ENCODE measurements around the gene LARP4B. TPM values are rescaled to one million over a fixed set of nuclear protein-coding genes. Genes with fewer than 3 reads are reported as not detected.

The LARP4B gene
- total and polyA plus RNA-seq, 2 of the 13 experiments (the other 11 are each of a cell fraction or from before 2014, with no cell fraction given), result 19.5 to 30.2 TPM

GRCh38 chr10:974785-975074 lies 43.2 kb upstream of the LARP4B start:
- WGBS (ENCODE audit: low lambda C conversion rate), result 96% methylated on average over 5 of the region's 5 CpGs
- FAIRE-seq, result no peak
- ATAC-seq, result no peak
- intact Hi-C loops (cut with micrococcal nuclease; ENCODE audit: unreplicated experiment) (no loop called here), in situ Hi-C loops (cut with HindIII; ENCODE audit: extremely low pct_ligation_motif_present, low pct_unique_long_range_greater_than_20kb) (no loop called here)
- no peak for TF ChIP-seq KAT2B (IDR thresholded peaks at IDR 0.05; ENCODE audit: borderline replicate concordance, low read depth, low read length)
- TF ChIP-seq MAZ (IDR thresholded peaks at IDR 0.05; ENCODE audit: borderline replicate concordance, low read depth, low read length), result no peak
- TF ChIP-seq MAZ (CRISPR knock-in tag; IDR thresholded peaks at IDR 0.05; ENCODE audit: low read depth), result no peak
- no peak for TF ChIP-seq FOXA1 (IDR thresholded peaks at IDR 0.05)
- no peak for TF ChIP-seq FOXA1 (CRISPR knock-in tag; IDR thresholded peaks at IDR 0.05)
- TF ChIP-seq TCF7L2 (IDR thresholded peaks at IDR 0.05; ENCODE audit: low read depth, low read length), result no peak
- no peak for TF ChIP-seq REL (CRISPR knock-in tag; conservative IDR thresholded peaks at IDR 0.05)
- DNase-seq (ENCODE audit: low spot score), result no peak
- Histone ChIP-seq H3K4me3 (replicated peaks in 1 of 3; ENCODE audit: insufficient read depth in 1 of 3, low read depth in 2 of 3, low read length in 3 of 3) (no peak overlapping the region), H3K27me3 (ENCODE audit: control insufficient read depth in 1 of 2, insufficient read depth in 2 of 2, low read length in 2 of 2) (no peaks in the 10 kb centered on the region; a peak in 2 of 5 replicates), H3K9me3 (ENCODE audit: low read length) (peaks cover 12% of the 10 kb centered on the region), H3K4me2 (ENCODE audit: low read depth, low read length) (no peak overlapping the region), H3K4me1 (ENCODE audit: insufficient read depth, low read length) (peaks cover 53% of the 10 kb centered on the region), H3K79me2 (ENCODE audit: insufficient read depth, low read length) (no peaks in the 10 kb centered on the region), H3K27ac (ENCODE audit: extremely low read length, insufficient read depth, low read length) (peak overlapping the region; percentile 58), H3K9ac (ENCODE audit: insufficient read depth, low read depth, low read length) (peak overlapping the region; percentile 39; the same call in 1 of the 2 replicates), H3K36me3 (replicated peaks in 1 of 2; ENCODE audit: control insufficient read depth in 1 of 2, insufficient read depth in 2 of 2, low read length in 2 of 2) (no peaks in the 10 kb centered on the region), H2AFZ (ENCODE audit: low read length) (no peak overlapping the region), H4K20me1 (ENCODE audit: insufficient read depth, low read length) (no peaks in the 10 kb centered on the region)
- BruUV-seq (replicated peaks), result no TSS peak
- ChIA-PET CTCF (ENCODE audit: low intra/inter-chr PET ratio, low total read pairs) (no interaction called here), POLR2A (interaction anchor here (1.7 to 3.3 kb wide), 2 partner anchors 12 to 43 kb away, joined by 8 to 42 read pairs; partner anchors contain the start of genes GTPBP4 and LARP4B)

- peaks cover 7% of the 10 kb centered on the region for H3K9me3 ChIP-seq (ENCODE audit: low read length)
- CTCF ChIA-PET (ENCODE audit: low intra/inter-chr PET ratio, low total read pairs), result no interaction called here
- H3K27ac ChIP-seq (ENCODE audit: extremely low read length, insufficient read depth, low read length), result peak overlapping the region; percentile 58
- no peaks in the 10 kb centered on the region for H4K20me1 ChIP-seq (ENCODE audit: insufficient read depth, low read length)
- POLR2A ChIA-PET, result interaction anchor here (0.9 to 3.3 kb wide), 3 partner anchors 13 to 75 kb away, joined by 4 to 42 read pairs (median 8); partner anchors contain the start of genes GTPBP4, IDI1 and LARP4B
- H3K4me1 ChIP-seq (ENCODE audit: insufficient read depth, low read length), result peaks cover 58% of the 10 kb centered on the region
- no peaks in the 10 kb centered on the region for H3K36me3 ChIP-seq (replicated peaks in 1 of 2; ENCODE audit: control insufficient read depth in 1 of 2, insufficient read depth in 2 of 2, low read length in 2 of 2)
- no peak overlapping the region for H2AFZ ChIP-seq (ENCODE audit: low read length)
- peaks cover 0 to 2% of the 10 kb centered on the region in 2 experiments; a peak in 2 of 5 replicates for H3K27me3 ChIP-seq (ENCODE audit: control insufficient read depth in 1 of 2, insufficient read depth in 2 of 2, low read length in 2 of 2)
- peak; percentile 81 for DNase-seq (ENCODE audit: low spot score)
- peak; percentile 90 for FAIRE-seq
- H3K79me2 ChIP-seq (ENCODE audit: insufficient read depth, low read length), result no peaks in the 10 kb centered on the region
- 35% methylated on average over 19 of the region's 20 CpGs for WGBS (ENCODE audit: low lambda C conversion rate)
- in situ Hi-C loops (cut with HindIII; ENCODE audit: extremely low pct_ligation_motif_present, low pct_unique_long_range_greater_than_20kb), result no loop called here
- no peak overlapping the region for H3K4me3 ChIP-seq (replicated peaks in 1 of 3; ENCODE audit: insufficient read depth in 1 of 3, low read depth in 2 of 3, low read length in 3 of 3)
- peak overlapping the region; percentile 39 for H3K9ac ChIP-seq (ENCODE audit: insufficient read depth, low read depth, low read length)
- peak overlapping the region; percentile 49 for H3K4me2 ChIP-seq (ENCODE audit: low read depth, low read length)
- intact Hi-C loops (cut with micrococcal nuclease; ENCODE audit: unreplicated experiment), result no loop called here
- BruUV-seq (replicated peaks), result no TSS peak
- ATAC-seq, result peak; percentile 78
- TF ChIP-seq ZNF326 (CRISPR knock-in tag; IDR thresholded peaks at IDR 0.05; ENCODE audit: borderline replicate concordance), result no peak
- no peak; a peak in 1 of 4 replicates for TF ChIP-seq REST (IDR thresholded peaks at IDR 0.05; ENCODE audit: borderline replicate concordance in 1 of 2, low read depth in 1 of 2, low read length in 2 of 2)
- no peak for TF ChIP-seq ZNF564 (CRISPR knock-in tag; IDR thresholded peaks at IDR 0.05)
- TF ChIP-seq ZNF24 (IDR thresholded peaks at IDR 0.05), result no peak
- no peak for TF ChIP-seq ATF6 (CRISPR knock-in tag; conservative IDR thresholded peaks at IDR 0.05)
- TF ChIP-seq ZNF616 (CRISPR knock-in tag; IDR thresholded peaks at IDR 0.05; ENCODE audit: low read depth), result no peak
Measured at GRCh38 chr10:974038-974784, 42.7 kb upstream of the LARP4B start.
